ENCODE results near the gene AATF. TPM values are rescaled to one million over a fixed set of nuclear protein-coding genes. Genes with fewer than 3 reads are reported as not detected.

AATF gene
- total RNA-seq, 4 donors from 2014 or later, result 16.5 to 54.2 (median 26.9) TPM

DNA sequence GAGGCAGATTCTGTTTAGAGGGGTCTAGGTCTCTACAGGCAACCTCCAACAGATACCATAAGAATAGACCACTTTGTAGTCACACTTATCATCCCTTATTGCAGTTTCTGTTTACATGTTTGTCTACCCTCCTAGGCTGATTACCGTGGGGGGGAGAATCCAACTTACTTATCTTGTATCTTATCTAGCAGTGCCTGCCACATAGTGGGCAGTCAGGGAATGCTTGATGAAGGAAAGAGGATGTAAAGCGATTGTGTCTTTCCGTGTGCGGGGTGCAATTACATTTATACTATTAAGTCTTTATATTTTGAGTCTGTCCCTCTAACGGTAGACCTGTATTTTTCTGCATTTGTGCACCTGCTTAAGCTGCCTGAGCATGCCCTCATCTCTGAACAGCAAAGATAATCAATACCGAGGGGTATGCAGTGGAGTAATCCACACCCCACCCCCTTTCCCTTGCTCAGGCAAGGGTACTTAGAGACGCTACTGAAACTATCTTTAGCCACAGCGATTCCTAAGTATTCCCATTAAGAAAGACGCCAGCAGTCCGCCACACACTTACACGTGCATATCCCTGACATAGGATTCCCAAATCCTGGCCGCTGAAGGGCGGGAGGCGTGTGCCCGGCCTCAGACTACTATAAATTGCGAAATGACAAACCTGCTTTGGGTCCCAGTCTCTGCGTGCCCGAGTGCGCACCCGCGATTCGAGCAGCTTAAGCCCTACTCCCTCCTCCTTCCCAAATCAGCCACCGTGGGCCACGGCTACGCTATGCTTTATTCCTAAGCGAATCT is 635 bp upstream of the AATF start:
- H3K4me1 ChIP-seq, result peaks cover 10 to 27% (median 18%) of the 10 kb centered on the region in 4 donors
- intact Hi-C loops (cut with DNase I; ENCODE audit: low total_unique reads), result no loop called here
- in situ Hi-C loops (cut with MboI; ENCODE audit: low pct_ligation_motif_present in 1 of 4, low pct_unique_long_range_greater_than_20kb in 1 of 4, low sequenced_read_pairs in 3 of 4), result no loop called here
- DNase-seq, result no peak
- peak overlapping the region; percentile 33 to 89 (median 74) for H3K4me3 ChIP-seq
- no peaks in the 10 kb centered on the region for H3K9me3 ChIP-seq
- no peak for TF ChIP-seq POLR2A (IDR thresholded peaks at IDR 0.05)
- TF ChIP-seq POLR2AphosphoS5 (IDR thresholded peaks at IDR 0.05), result no peak
- no peak for TF ChIP-seq EP300 (IDR thresholded peaks at IDR 0.05; ENCODE audit: low read depth)
- TF ChIP-seq, protein P1, sequence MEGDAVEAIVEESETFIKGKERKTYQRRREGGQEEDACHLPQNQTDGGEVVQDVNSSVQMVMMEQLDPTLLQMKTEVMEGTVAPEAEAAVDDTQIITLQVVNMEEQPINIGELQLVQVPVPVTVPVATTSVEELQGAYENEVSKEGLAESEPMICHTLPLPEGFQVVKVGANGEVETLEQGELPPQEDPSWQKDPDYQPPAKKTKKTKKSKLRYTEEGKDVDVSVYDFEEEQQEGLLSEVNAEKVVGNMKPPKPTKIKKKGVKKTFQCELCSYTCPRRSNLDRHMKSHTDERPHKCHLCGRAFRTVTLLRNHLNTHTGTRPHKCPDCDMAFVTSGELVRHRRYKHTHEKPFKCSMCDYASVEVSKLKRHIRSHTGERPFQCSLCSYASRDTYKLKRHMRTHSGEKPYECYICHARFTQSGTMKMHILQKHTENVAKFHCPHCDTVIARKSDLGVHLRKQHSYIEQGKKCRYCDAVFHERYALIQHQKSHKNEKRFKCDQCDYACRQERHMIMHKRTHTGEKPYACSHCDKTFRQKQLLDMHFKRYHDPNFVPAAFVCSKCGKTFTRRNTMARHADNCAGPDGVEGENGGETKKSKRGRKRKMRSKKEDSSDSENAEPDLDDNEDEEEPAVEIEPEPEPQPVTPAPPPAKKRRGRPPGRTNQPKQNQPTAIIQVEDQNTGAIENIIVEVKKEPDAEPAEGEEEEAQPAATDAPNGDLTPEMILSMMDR (IDR thresholded peaks at IDR 0.05), result no peak
- peak overlapping the region; percentile 87 to 93 (median 91) for H3K27ac ChIP-seq
- WGBS, 2 donors (ENCODE audit: low coverage in 1 of 2), result 5 to 21% methylated on average over 4 to 20 of the region's 26 CpGs
- H3K36me3 ChIP-seq, result peaks cover 0 to 14% (median 4%) of the 10 kb centered on the region in 4 donors
- peaks cover 48% of the 10 kb centered on the region for H3K27me3 ChIP-seq

- TF ChIP-seq, protein P1 (IDR thresholded peaks at IDR 0.05), result no peak
- no peak for TF ChIP-seq POLR2AphosphoS5 (IDR thresholded peaks at IDR 0.05)
- TF ChIP-seq POLR2A (IDR thresholded peaks at IDR 0.05), result no peak
- no peak for TF ChIP-seq EP300 (IDR thresholded peaks at IDR 0.05; ENCODE audit: low read depth)
- WGBS, 2 donors (ENCODE audit: low coverage in 1 of 2), result 5 to 7% methylated on average over 7 to 9 of the region's 9 CpGs
Measured at GRCh38 chr17:36949461-36949927, 740 bp downstream of the AATF start.

DNA sequence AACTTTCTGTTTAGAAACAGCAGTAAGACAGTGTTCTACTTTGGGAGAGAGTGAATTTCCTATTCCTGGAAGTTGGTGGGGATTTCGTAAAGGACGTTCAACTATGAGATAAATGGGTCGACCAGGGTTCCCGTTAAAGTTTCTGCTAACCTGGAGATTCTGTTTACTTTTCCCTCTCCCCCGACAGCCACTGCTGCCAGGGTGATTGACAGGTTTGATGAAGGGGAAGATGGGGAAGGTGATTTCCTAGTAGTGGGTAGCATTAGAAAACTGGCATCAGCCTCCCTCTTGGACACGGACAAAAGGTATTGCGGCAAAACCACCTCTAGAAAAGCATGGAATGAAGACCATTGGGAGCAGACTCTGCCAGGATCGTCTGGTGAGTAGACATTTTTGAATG is 1.3 kb downstream of the AATF start:
- Histone ChIP-seq H3K27ac (no peak overlapping the region), H3K27me3 (peaks cover 29% of the 10 kb centered on the region), H3K36me3 (peaks cover 0 to 32% (median 14%) of the 10 kb centered on the region in 4 donors), H3K4me3 (peak overlapping the region in 3 of 4 donors; percentile 74 to 89 (median 75)), H3K4me1 (peaks cover 10 to 27% (median 18%) of the 10 kb centered on the region in 4 donors), H3K9me3 (no peaks in the 10 kb centered on the region)
- intact Hi-C loops (cut with DNase I; ENCODE audit: low total_unique reads), result no loop called here
- no peak for TF ChIP-seq EP300 (IDR thresholded peaks at IDR 0.05; ENCODE audit: low read depth)
- TF ChIP-seq, protein P1 (IDR thresholded peaks at IDR 0.05), result no peak
- no peak for TF ChIP-seq POLR2AphosphoS5 (IDR thresholded peaks at IDR 0.05)
- TF ChIP-seq POLR2A (IDR thresholded peaks at IDR 0.05), result no peak
- 65% methylated on average over 8 of the region's 8 CpGs; no CpG with 5 or more reads in 1 of the 2 donors for WGBS, 2 donors (ENCODE audit: low coverage in 1 of 2)
- DNase-seq, result no peak
- in situ Hi-C loops (cut with MboI; ENCODE audit: low pct_ligation_motif_present in 1 of 4, low pct_unique_long_range_greater_than_20kb in 1 of 4, low sequenced_read_pairs in 3 of 4), result loop anchor here in 1 of 4 donors (10.0 kb wide), 1 partner anchor 65 kb away; no protein-coding TSS in a partner anchor

More at GRCh38 chr17:36949461-36949927, 740 bp downstream of the AATF start:
- Histone ChIP-seq H3K27me3 (peaks cover 35% of the 10 kb centered on the region), H3K36me3 (peaks cover 0 to 27% (median 13%) of the 10 kb centered on the region in 4 donors), H3K4me1 (peaks cover 10 to 27% (median 18%) of the 10 kb centered on the region in 4 donors), H3K27ac (peak overlapping the region; percentile 87 to 93 (median 91)), H3K9me3 (no peaks in the 10 kb centered on the region), H3K4me3 (peak overlapping the region; percentile 31 to 89 (median 74))
- no peak for DNase-seq
- in situ Hi-C loops (cut with MboI; ENCODE audit: low pct_ligation_motif_present in 1 of 4, low pct_unique_long_range_greater_than_20kb in 1 of 4, low sequenced_read_pairs in 3 of 4) (no loop called here), intact Hi-C loops (cut with DNase I; ENCODE audit: low total_unique reads) (no loop called here)

- in situ Hi-C loops (cut with MboI; ENCODE audit: low pct_ligation_motif_present in 1 of 4, low pct_unique_long_range_greater_than_20kb in 1 of 4, low sequenced_read_pairs in 3 of 4) (loop anchor here in 1 of 4 donors (10.0 kb wide), 1 partner anchor 64 kb away; no protein-coding TSS in a partner anchor), intact Hi-C loops (cut with DNase I; ENCODE audit: low total_unique reads) (no loop called here)
- no peak overlapping the region for H3K27ac ChIP-seq
- WGBS, 2 donors (ENCODE audit: low coverage in 1 of 2), result 96% methylated on average over 5 of the region's 5 CpGs
- H3K27me3 ChIP-seq, result peaks cover 17% of the 10 kb centered on the region
- H3K36me3 ChIP-seq, result peaks cover 0 to 42% (median 17%) of the 10 kb centered on the region in 4 donors
- peaks cover 10 to 27% (median 18%) of the 10 kb centered on the region in 4 donors for H3K4me1 ChIP-seq
- no peak for DNase-seq
- H3K4me3 ChIP-seq, result no peak overlapping the region
- no peaks in the 10 kb centered on the region for H3K9me3 ChIP-seq
- no peak for TF ChIP-seq POLR2A (IDR thresholded peaks at IDR 0.05)
- no peak for TF ChIP-seq EP300 (IDR thresholded peaks at IDR 0.05; ENCODE audit: low read depth)
- TF ChIP-seq, protein P1 (IDR thresholded peaks at IDR 0.05), result no peak
- TF ChIP-seq POLR2AphosphoS5 (IDR thresholded peaks at IDR 0.05), result no peak
Measured at GRCh38 chr17:36951084-36951789, 2.5 kb downstream of the AATF start.

All from transverse colon (tissue), 4 donors.